Tibial nerve (tissue), 4 donors: ENCODE data around the gene ZNF385D.

Experiments used
- CTCF ChIP-seq, 5 experiments: fragments of 200-600 bp in 3 of 5; fragments of 450-650 bp in 2 of 5; sonication (generic) in 3 of 5; IDR thresholded peaks; one replicate each; pipeline ENCODE4 v1.5.1; 2016 to 2019; ENCODE audit warnings: antibody characterized with exemption in 5 of 5, mild to moderate bottlenecking in 3 of 5, moderate library complexity in 2 of 5
- EP300 ChIP-seq, 2 donors: sonication (generic); formaldehyde crosslinking; IDR thresholded peaks; one replicate each; pipeline ENCODE4 v1.6.1; 2017; ENCODE audit warnings: antibody characterized with exemption in 2 of 2, mild to moderate bottlenecking in 1 of 2

DNA sequence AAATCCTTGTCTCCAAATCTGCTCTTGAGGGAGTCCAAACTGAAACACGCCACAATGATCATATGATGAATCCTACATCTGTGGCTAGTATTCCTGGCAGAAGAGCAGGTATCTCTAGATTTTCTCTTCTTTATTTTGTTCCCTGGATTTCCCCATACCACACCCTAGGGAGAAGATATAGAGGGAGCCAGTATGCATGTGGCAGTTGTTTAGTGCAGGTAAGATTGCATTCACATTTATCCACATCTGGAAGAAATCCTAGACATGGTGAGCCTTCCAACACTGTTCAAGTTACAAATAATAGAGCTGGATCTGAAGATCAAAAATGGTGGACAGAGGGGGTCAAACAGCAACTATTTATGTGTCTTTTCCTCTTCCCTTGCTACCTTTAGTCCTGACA is 316.7 kb downstream of the ZNF385D start:
- TF ChIP-seq CTCF (IDR thresholded peaks at IDR 0.05) (no peak), EP300 (IDR thresholded peaks at IDR 0.05) (no peak)
